GM19238 (cell line): ENCODE data around the gene PDHB.
A peak's percentile ranks its signal among the peaks of the same experiment; 100 is the strongest.
"Not testable (repeated sequence)": the region's sequence is repeated elsewhere in the genome, so short reads cannot be mapped to it uniquely, and the experiment has no call there.

ENCODE experiments used
- DNase-seq: peaks from one replicate; pipeline ENCODE4 v3.0.0; 2011; ENCODE audit warnings: low spot score; ENCODE audit not compliant: insufficient read length

Gene PDHB

GRCh38 chr3:58440996-58441355 is 7.3 kb upstream of the PDHB start:
- not testable (repeated sequence) for DNase-seq

GRCh38 chr3:58437276-58437675 is 3.6 kb upstream of the PDHB start:
- not testable (repeated sequence) for DNase-seq

GRCh38 chr3:58434990-58435389 is 1.4 kb upstream of the PDHB start:
- no peak for DNase-seq

GRCh38 chr3:58434511-58434910 is 879 bp upstream of the PDHB start:
- no peak for DNase-seq

- DNase-seq, result no peak
Observed at GRCh38 chr3:58434168-58434504, 504 bp upstream of the PDHB start.

- no peak for DNase-seq
Observed at GRCh38 chr3:58432905-58433304, 727 bp downstream of the PDHB start.

GRCh38 chr3:58429657-58430056 is 4.0 kb downstream of the PDHB start:
- no peak for DNase-seq

GRCh38 chr3:58427661-58428361 is 5.8 kb downstream of the PDHB start:
- no peak for DNase-seq

GRCh38 chr3:58425782-58426181 is 7.8 kb downstream of the PDHB start:
- DNase-seq, result no peak

- DNase-seq, result no peak
Observed at GRCh38 chr3:58424613-58425012, 9.0 kb downstream of the PDHB start.

GRCh38 chr3:58422756-58423325 is 10.8 kb downstream of the PDHB start:
- DNase-seq, result no peak

GRCh38 chr3:58421004-58421403 is 12.6 kb downstream of the PDHB start:
- DNase-seq, result no peak

- no peak for DNase-seq
Observed at GRCh38 chr3:58419780-58420507, 13.7 kb downstream of the PDHB start.

- DNase-seq, result no peak
Observed at GRCh38 chr3:58418227-58418626, 15.4 kb downstream of the PDHB start.

GRCh38 chr3:58417075-58417474 is 16.6 kb downstream of the PDHB start:
- DNase-seq, result no peak

GRCh38 chr3:58416191-58416590 is 17.4 kb downstream of the PDHB start:
- DNase-seq, result no peak

GRCh38 chr3:58414538-58415197 is 19.0 kb downstream of the PDHB start:
- peak; percentile 30 for DNase-seq

- no peak for DNase-seq
Observed at GRCh38 chr3:58411851-58412830, 21.5 kb downstream of the PDHB start.

GRCh38 chr3:58411036-58411435 is 22.6 kb downstream of the PDHB start:
- no peak for DNase-seq

GRCh38 chr3:58409663-58410062 is 24.0 kb downstream of the PDHB start:
- DNase-seq, result no peak

GRCh38 chr3:58408906-58409305 is 24.7 kb downstream of the PDHB start:
- no peak for DNase-seq
